ENCODE measurements around the gene CNTNAP2.

Gene CNTNAP2

DNA sequence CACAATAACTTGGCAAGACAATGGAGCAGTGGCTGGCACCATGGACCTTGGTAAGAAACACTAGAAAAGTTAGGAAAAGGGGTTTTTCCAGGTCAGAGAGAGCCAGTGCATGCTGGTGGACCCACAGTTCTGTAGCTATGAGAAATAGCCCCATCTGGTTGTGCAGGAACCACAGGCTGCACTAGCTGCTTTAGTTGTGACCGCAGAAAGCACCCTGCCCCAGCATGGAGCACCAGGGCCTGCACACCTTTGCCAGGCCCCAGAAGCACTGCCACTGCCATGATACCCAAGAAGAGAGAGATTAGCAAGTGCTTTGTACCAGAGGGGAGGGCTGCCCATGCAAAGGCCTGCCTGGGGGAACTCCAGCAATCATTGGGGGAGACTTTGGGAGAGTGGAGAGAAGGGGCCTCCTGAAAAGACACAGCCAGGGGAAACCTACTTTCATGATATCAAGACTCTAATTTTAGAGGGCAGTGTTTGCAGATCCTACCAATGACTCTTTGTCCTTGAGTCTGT lies 2217.9 kb downstream of the CNTNAP2 start:
- no peak for DNase-seq (ENCODE audit: low read depth, low spot score)

DNA sequence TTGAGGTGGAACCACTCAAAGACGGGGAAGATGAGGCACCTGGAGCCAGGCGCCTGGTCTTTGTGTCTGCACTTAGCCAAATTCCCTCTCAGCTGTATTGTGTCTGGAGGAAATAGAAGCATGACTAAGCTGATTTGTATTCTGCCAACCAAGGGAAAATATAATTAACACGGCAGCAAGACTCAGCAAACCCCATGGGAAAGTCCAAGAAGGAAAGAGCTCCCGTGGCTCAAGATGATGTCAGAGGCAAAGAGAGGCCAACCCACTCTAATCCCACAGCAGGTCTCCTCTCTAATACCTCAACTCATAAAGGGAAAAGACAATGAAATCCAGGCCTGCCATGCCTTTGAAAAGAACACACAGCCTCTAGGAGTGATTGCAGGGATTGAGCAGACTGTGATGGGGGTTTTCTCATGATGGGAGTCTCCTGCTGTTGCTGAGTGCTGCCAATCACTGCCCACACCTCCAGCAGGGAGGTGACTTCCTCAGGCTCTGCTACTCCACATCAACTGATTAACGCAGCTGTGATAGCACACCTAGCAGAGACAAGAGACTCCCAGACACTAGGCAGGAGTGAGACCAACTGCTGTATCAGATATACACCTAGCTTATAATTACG lies 2218.5 kb downstream of the CNTNAP2 start:
- DNase-seq (ENCODE audit: low read depth, low spot score): no peak

DNA sequence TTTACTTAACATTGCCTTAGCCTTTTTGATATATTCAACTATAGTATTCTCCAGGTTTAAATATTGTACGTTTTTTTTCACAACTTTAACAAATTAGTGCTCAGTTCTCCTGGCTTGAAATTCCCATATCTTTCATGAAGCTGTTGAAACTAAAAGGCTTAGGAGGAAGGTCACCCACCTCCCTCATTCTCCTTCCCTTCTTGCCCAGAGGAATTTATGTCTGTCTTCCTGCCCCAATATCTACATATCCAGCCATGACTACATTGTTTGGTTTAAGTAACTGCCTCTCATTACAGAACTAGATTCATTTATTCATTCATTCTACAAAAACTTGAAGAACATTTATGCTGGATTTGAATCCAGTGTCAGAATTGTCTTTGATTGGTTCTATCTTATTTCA lies 2219.2 kb downstream of the CNTNAP2 start:
- DNase-seq (ENCODE audit: low read depth, low spot score): no peak

DNA sequence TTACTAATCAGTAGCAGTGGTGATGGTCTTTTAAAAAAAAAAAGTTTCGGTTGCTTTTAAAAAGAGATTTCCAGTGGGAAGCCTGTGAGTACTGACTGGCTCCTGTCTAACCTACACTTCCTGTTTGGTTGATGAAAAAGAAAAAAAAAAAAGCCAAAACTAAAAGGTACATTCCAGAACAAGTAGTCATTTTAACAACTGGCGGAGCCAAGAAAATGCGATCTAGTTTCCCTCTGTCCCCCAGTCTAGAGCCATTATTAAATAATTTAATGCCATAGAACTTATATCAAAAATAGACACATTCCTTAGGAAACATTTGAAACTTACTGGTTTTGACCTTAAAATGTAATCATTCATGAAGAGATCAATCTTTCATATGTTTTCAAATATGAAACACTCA lies 2219.8 kb downstream of the CNTNAP2 start:
- DNase-seq (ENCODE audit: low read depth, low spot score): no peak

DNA sequence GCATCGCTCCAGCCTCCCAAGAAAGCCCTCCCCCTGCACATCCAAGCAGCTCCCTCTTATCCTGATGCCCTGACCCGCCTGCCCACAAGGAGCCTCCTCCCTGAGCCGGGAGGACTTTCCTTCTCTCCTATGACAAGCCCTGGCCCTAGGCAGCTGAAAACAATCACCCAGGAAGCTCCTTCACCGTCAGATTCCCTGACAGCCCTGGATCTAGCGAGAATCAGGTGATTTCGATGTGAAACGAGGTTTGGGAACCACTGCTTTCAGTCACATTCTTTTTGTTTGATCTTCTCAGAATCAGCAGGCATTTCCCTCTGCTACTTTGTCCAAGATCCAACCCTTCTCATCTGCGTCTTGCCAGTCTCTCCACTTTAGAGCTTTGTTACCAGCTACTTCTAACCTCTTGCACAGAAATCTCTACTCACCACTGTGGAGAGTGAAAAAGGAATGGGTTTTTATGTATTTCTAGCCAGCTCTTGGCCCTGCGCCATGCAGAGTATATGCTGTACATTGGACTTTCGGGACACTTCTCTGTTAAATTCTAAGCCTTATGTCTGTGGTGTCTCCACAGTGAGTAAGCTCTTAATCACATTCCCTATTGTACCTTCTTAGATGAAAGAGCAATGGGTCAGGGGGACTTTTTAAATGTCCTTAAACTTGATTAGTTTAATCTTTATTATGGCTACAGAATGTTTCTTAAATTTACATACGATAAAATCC lies 2220.8 kb downstream of the CNTNAP2 start:
- no peak for DNase-seq (ENCODE audit: low read depth, low spot score)

DNA sequence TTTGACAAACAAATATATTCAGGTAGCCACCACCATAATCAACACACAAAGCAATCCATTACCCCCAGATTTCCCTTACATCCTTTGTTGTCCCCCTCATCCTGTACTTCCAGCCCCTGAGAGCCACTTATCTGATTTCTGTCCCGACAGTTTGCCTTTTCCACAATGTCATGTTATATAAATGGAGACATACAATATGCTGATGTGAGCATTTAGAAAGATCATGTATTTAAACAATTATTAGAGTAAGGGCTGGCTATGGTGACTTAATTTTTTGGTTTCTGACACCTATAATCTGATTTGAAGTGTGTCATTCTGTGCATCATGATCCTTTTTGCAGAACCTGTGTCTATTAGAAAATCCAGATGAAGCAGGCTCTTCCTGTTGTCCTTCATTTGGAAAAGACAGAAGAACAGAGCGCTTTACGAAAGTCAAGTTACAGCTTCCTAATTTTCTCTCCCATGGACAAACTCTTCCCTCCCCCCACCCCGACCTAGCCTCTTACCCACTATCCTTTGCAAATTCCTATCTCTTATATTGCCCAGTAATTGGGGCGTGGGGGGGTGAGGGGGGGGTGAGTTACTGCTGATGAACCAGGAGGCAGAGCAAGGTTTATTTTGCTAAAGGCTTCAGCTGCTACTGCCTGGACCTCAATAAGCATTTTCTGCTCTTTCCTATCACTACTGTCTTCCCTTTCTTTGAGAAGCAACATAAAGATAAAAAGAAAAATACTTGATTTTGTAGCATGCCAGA lies 2221.6 kb downstream of the CNTNAP2 start:
- no peak for DNase-seq (ENCODE audit: low read depth, low spot score)

DNA sequence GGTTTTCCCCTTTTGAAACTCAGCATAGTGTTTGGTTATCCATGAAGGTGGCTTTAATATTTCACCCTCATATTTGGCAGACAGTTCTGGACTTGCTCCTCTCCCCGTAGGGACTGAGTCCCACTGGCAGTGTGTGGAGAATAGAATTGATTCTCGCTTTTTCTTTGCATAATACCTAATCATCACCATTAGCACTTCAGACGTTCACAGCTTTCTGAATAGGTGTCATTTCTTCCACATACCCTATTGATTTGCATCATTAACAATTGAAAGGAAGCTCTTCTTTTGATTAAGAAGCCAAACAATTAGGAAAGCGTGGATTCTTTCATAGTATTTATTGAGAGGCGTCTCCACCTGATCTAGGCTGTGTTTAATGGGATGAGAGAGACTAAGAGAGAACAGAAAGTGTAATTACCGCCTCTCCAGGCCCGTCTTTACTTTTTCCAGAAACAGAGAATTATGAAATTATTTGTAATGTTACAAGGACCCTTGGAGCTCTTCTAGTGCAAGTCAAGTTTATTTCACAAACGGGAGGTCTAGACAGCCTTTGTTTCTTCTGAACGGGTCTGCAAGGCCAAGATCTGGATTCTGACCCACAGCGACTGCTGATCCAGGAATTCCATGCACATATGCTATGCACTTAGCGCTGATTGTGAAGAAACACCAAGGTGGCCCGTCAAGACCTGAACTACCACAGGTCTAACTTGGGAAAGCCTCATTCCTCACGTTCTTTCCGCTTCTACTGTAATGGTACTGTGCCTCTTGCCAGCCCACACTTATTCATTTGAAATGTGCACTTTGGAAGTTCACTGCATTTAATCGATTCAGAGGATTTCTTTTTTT lies 2224.1 kb downstream of the CNTNAP2 start:
- no peak for DNase-seq (ENCODE audit: low read depth, low spot score)

DNA sequence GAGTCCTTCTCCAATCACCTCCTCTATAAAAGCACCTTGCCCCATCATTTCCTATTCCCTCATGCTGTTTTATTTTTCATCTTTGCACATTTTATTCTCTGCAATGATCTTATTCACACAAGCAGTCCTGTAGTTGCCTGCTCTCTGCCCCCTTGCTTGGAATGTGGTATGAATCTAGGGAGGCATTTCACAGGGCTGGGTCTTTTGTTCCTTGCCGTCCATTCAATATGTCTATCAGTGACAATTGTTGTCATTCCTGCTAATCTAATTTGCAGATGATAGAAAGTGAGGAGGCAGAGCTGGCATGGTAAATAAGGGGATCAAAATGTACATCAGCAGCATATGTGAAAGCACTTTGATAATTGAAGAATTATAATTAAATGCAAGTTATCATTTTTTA lies 2227.8 kb downstream of the CNTNAP2 start:
- DNase-seq (ENCODE audit: low read depth, low spot score): no peak

DNA sequence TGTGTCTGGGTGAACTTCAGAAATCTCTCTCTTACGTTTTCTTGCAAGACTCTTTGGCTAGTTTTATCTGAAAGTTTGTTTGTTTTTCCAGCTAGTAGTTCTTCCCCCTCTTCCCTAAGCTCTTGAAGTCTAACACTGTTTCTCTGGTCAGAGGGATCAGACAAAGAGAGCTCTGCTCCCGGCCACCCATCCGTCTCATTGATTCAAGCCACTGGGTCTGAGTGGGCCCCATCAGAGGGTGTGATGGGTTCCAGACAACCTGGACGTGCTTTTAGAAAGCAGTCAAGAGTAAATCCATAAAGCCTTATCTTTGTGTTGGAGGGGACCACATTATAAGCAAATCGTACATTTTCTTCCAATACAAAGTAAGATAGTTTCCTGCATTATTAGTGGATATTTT lies 2231.4 kb downstream of the CNTNAP2 start:
- no peak for DNase-seq (ENCODE audit: low read depth, low spot score)

DNA sequence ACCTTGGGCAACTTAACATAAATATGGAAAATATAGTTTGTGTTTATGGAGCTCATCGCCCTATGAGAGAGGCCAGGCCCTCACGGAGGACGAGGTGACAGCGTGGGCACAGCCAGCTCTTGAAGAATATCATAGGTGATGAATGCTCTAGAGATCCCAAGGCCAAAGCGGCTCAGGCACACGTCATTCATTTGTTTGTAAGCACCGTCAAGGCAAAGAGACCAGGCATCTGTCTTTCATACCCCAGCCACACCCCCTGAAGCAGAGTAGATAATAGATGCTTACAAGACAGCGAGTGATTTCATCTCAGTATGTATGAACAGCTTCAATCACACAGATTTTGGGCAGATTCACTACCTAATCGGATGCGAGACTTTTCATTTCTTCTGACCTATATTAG lies 2231.9 kb downstream of the CNTNAP2 start:
- no peak for DNase-seq (ENCODE audit: low read depth, low spot score)

DNA sequence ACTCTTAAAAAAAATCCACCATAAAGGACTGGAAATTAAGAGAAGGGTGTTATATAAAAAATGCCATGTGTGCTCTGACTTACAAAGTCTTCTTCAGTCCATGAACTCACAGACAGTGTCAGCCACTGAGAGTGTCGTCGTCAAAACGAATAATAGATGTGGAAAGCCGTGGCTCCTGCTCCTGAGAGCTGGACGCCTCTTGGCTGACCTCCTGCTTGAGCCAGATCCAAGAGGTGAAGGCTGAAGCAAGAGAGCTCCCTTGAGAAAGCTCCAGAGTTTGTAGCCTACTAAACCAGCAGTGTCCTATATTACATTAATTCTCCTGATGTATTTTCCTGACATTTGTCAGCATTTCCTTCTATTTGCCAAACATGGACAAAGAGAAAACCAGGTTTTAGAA lies 2239.7 kb downstream of the CNTNAP2 start:
- no peak for DNase-seq (ENCODE audit: low read depth, low spot score)

DNA sequence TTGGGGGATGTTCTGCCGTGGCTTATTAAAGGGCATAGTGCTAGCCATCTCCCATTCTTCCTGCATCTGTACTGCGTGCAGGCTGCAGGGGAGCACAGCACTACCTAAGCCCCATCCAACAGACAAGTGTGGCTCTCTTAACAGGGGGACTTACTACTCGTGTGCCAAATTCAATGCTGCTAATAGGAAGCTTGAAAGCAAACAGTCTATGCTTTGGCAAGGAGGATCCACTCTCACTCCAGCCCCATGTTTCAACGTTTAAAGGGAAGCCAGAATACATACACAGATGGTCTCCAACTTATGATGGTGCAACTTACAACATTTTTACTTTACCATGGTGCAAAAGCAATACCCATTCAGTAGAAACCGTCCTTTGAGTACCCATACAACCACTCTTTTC lies 2245.9 kb downstream of the CNTNAP2 start:
- no peak for DNase-seq (ENCODE audit: low read depth, low spot score)

DNA sequence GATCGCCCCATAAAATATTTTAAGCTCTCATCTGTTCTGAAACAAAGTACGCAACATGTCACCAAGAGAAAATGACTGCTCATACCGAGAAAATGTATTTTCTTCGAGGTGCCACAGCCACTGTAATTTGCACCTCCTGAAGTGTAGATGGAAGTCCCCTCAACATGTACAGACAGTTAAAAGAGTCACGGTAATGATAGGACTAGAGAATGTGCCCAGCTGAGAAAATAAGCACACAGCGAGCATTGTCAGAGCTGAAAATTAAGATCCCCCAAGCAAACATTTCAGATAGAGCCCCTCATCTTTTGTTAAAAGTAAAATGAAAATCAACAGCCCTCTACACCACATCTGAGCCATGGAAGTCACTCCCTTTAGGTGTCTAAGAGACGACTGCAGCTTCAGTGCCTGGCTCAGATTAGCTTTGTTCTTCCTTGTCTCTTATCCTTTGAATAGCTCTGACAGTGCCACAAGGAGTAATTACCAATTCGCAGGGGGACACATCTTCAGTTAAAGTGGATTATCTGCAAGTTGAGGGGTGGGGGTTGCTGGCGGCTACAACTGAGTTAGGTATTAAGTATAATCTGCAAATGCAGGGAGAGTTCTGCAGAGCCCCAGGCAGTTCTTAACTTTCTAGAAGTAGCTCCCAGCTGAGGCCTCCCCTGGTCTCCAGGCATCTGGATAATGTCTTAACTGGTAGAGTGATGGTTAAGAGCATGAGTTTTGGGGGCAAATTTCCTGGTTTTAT lies 2251.3 kb downstream of the CNTNAP2 start:
- no peak for DNase-seq (ENCODE audit: low read depth, low spot score)

DNA sequence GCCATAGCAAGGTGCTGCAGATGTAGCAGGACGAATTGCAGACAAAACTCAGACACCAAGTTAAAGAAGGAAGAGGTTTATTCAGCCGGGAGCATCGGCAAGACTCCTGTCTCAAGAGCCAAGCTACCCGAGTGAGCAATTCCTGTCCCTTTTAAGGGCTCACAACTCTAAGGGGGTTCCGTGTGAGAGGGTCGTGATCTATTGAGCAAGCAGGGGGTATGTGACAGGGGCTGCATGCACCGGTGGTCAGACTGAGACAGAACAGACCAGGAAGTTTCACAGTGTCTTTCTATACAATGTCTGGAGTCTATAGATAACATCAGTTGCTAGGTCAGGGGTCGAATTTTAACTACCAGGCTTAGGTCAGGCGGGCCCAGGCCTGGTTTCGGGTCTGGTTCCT lies 2252.0 kb downstream of the CNTNAP2 start:
- no peak for DNase-seq (ENCODE audit: low read depth, low spot score)

DNA sequence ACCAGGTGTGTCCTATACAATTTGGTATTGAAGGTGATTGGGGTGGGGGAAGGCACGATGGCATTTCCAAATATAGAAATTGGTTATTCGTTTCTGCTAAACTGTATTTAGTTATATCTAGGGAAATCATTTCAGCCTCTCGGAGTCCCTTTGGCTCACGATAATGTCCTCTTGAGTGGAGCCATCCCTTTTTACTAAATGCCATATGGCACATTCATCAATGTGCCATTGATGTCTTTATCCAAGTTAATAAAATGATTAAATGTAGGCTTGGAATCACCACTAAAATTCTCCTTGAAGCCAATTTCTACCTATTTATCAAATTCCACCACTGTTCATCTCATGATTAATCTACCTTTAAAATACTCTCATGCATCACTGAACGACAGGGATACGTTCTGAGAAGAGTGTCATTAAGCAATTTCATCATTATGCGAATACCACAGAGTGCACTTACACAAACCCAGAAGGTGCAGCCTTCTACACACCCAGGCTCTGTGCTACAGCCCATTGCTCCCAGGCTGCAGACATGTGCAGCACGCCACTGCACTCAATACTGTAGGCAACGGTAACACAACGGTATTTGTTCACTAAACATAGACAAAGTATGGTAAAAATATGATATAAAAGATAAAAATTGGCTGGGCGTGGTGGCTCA lies 2254.8 kb downstream of the CNTNAP2 start:
- no peak for DNase-seq (ENCODE audit: low read depth, low spot score)

DNA sequence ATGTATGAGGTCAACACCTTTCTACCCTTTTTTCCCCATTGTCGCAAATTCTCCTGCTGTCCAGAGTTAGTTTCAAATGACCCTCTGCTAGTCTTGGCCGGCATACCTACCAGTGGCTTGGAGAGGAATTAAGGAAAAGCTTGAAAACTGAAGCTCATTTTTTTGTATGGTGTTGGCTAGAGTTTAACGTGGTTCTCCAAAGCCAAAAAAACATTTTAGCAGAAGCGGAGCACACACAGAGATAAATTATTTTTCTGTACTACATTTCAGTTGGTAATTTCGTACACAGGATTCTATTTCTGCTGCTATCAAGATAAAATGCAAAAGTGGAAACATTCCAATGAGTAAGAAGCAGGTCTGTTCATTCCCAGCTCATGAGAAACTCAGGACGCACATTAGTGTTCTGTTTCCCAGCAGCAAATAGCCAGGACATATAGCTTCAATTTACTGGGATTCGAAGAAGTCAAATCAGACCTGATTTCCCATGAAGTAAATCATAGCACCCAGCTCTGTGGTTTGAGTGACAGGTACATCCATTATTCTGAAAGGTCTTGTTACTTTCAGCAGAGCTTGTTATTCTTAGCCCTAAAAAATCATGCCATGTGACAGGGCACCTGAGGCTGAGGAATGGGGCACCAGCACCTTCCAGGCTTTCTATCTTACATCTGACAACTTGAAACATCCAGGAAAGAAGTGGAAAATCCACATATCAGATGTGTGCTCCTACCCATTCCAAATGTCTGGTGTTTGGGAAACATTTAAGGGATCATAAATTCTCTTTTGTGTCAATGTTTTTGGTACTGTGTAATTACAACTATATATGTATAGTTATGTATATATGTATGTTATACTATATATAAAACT lies 2258.0 kb downstream of the CNTNAP2 start:
- no peak for DNase-seq (ENCODE audit: low read depth, low spot score)

DNA sequence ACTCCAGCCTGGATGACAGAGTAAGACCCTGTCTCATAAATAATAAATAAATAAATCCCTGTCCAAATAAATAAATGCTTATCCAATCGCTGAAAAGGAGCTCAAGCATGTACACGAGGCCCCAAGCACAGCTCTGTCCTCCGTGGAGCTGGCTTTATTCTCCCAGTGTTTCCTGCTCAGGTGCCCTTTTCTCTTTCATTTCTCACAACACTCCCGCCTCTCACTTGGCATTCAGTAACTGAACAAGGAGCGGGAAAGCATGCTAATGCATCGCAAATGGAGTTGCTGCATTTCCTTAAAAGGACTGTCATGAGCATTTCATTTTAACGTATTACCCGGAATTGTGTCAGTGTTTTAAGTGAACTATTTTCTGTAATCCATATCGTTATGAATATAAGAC lies 2263.1 kb downstream of the CNTNAP2 start:
- DNase-seq (ENCODE audit: low read depth, low spot score): no peak

DNA sequence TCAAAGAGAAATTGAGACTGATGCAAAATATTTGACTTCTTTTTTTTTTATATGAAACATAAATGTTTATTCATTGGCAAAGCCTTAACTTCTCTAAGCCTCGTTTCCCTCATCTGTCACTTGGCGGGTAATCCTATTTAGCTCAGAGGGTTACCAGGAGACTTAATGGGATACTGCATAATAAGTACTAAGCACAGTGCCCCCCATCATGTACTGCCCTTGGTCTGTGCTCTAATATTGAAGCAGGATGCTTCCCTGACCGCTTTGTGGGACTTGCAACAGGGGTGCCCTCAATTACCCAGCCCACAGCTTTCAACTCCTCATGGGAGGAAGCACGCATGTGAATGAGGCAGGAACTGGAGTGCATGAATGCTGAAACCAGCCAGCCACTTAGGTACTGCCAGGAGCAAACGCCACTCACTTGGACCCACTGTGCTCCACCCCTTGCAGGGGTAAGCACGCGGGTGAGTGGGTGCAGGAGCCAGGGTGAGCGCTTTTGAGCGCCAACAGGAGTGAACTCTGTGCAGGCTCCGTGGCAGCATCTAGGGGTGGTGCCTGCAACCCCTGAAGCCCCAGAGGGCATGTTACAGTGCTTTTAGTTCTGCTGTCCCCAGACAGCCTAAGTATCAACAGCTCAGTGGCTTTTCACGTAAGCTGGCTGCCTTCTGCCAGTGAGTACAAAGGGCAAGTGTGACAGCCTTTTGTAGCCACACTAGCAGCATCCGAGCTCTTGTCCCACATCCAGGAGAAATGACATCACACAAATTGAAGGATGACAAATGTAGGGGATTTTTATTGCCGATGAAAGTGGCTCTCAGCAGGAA lies 2264.2 kb downstream of the CNTNAP2 start:
- DNase-seq (ENCODE audit: low read depth, low spot score): no peak

DNA sequence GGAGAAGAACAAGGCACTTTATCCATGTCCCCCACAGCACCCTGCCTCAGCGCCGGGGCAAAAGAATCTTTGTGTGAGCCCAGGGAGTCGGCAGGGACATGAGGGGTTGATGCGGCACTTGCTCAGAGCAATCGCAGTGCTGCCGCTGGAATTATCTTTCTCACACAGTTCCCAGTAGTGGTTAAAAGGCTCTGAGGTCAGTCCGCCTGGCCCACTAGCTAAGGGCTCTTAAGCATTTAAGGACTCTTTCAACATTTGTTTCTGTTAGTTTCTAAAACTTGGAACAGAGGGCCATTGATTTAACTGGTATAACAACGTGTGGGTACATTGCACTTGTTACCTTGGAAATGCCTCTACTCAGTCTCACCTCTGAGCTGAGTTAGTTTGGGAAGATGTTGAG lies 2266.0 kb downstream of the CNTNAP2 start:
- DNase-seq (ENCODE audit: low read depth, low spot score): no peak

Measured in activated CD4-positive, CD25-positive, alpha-beta regulatory T cell treated with anti-CD3 and anti-CD28 coated beads, Interleukin-2, amount 50 U/mL, for 16 hours (primary cell).